RCC 7860 (cell line): ENCODE measurements around the gene INSIG1.
A peak's percentile ranks its signal among the peaks of the same experiment; 100 is the strongest.

Experiments used
- DNase-seq: peaks from one replicate; pipeline ENCODE4 v3.0.0-alpha.2; 2015; ENCODE audit warnings: low spot score
- FAIRE-seq: peaks from 2 replicates; lab custom pipeline; 2012; peaks lifted over from hg19 to GRCh38; lab: Jason Lieb, UNC

The INSIG1 gene

GRCh38 chr7:155344618-155345433 is 47.1 kb downstream of the INSIG1 start:
- DNase-seq (peak; percentile 62), FAIRE-seq (no peak)

GRCh38 chr7:155345490-155345889 is 47.8 kb downstream of the INSIG1 start:
- no peak for DNase-seq
- FAIRE-seq, result no peak

DNA sequence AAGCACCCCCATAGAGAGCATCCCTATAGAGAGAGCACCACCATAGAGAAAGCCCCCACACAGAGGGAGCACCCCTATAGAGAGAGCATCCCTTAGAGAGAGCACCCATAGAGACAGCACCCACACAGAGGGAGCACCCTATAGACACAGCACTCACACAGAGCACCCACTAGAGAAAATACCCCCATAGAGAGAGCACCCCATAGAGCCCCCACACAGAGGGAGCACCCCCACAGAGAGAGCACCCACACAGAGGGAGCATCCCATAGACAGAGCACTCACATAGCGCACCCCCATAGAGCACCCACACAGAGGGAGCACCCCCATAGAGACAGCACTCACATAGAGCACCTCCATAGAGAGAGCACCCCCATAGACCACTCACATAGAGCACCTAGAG is 48.6 kb downstream of the INSIG1 start:
- DNase-seq, result no peak
- FAIRE-seq, result no peak

- FAIRE-seq, result no peak
- DNase-seq, result no peak
Observed at GRCh38 chr7:155348806-155349205, 51.1 kb downstream of the INSIG1 start.

DNA sequence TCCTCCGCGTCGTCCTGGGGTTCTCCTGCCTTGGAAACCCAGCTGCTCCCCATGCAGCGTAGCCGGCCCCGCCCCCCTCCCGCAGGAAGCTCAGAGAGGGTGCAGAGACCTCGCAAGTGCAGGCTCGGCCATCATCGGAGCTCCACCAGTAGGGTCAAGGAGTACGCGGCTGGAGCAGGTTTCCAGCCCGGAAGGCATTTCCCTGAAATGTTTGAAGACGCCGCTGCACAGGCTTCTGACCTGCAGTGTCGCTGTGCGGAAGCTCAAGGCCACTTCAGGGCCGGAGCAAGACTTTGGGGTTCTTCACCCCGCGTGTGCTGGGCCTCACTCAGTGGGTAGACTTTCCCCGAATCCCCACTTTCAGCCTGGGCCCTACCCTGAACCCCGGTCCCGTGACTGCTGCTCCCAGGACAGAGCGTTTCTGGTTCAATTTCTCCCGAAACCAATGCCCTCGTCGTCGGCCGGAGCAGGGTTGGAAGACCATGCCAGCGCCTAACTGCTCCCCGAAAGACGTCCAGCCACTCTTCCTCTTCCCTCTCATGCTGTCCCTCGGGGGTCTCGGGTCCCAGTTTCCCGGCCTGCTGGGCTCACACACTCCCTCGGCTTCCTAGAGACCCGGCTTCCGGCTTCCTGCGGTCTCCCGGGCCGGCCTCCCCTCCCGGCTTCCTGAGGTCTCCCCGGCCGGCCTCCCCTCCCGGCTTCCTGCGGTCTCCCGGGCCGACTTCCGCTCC is 52.1 kb downstream of the INSIG1 start:
- no peak for DNase-seq
- no peak for FAIRE-seq

- DNase-seq (no peak), FAIRE-seq (no peak)
Observed at GRCh38 chr7:155351120-155351870, 53.6 kb downstream of the INSIG1 start.

DNA sequence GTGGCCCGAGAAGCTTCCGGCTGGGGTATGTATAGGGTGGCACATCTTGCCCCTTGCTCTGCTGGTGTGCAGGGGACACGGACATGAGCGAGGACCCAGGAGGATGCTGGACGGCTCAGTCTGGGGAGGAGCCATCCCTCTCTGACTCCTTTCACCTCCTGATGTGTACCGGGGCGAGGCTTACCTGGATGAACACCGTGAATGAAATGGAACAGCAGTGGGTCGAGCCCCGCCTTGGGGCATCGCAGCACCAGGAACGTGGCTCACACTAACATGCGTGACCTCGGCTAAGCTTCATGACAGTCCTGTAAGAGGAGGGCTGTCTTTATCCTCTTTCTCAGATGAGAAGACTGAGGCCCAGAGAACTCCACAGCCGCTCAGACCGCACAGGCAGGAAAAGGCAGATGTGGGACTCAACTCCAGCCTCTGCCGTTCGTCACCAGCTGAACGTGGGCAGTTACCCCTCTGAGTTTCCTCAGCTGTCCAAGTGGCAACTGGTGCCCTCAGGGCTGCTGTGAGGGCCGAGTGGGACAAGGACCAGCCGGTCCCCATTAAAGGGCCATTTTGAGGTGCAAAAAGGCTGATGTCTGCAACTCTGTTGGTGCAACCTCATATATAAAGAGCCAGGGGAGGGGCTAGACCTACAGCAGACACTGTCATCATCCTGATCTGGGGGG is 54.5 kb downstream of the INSIG1 start:
- no peak for FAIRE-seq
- DNase-seq, result no peak

DNA sequence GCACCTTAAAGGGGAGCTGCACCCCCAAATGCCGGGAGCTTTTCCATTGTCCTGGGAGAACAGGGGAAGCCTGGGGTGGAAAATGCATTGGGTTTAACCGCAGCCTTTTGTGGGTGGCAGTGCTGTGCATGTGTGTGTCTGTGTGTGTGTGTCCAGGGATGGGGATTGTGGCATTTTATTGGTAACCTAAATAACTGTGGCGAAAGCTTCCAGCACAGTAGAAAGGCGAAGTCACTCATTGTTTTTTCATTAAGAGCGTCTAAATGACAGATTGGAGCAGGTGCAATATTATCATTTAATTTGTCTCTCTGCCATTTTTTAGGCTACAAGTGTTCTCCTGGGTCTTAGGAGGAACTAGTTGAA is 55.1 kb downstream of the INSIG1 start:
- DNase-seq (no peak), FAIRE-seq (no peak)

GRCh38 chr7:155353256-155353897 is 55.7 kb downstream of the INSIG1 start:
- DNase-seq, result no peak
- FAIRE-seq, result no peak

GRCh38 chr7:155354371-155355048 is 56.8 kb downstream of the INSIG1 start:
- no peak for FAIRE-seq
- no peak for DNase-seq

- no peak for FAIRE-seq
- DNase-seq, result no peak
Observed at GRCh38 chr7:155355176-155355575, 57.5 kb downstream of the INSIG1 start.

GRCh38 chr7:155355745-155356144 is 58.1 kb downstream of the INSIG1 start:
- no peak for DNase-seq
- no peak for FAIRE-seq

DNA sequence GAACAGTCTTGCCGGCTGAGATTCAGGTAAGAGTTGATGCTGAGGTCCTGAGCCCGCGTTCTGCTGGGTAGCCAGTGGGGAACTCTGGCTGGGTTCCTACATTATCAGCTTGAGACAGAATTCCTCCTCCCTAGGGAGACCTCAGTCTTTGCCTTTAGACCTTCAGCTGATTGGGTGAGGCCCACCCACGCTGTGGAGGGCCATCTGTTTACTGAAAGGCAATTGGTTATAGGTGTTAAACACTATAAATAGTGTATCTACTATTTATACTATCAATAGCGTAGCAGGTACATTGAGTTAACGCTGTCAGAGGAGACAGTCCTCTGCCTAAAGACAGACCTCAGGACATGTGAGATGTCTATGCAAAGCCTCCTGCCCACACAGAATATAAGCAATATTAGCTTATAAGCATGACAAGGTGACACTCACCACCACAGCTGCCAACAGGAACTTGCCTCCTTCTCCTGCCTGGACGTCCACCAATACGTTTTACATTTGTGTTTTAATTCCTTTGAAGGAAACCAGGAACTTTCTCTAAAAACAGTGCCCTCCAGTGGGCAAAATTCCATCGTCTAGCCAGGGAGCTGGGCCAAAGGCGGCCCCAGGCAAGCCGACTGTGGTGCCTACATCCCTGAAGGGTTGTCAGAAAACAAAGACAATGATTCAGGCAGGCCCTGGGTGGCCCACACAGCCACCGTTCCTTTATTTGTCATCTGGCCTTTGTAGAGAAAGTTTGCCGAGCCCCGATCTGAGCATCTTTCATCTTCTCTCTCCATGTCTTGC is 58.8 kb downstream of the INSIG1 start:
- FAIRE-seq (no peak), DNase-seq (peak; percentile 18)

- FAIRE-seq (no peak), DNase-seq (no peak)
Observed at GRCh38 chr7:155357573-155358041, 59.9 kb downstream of the INSIG1 start.

DNA sequence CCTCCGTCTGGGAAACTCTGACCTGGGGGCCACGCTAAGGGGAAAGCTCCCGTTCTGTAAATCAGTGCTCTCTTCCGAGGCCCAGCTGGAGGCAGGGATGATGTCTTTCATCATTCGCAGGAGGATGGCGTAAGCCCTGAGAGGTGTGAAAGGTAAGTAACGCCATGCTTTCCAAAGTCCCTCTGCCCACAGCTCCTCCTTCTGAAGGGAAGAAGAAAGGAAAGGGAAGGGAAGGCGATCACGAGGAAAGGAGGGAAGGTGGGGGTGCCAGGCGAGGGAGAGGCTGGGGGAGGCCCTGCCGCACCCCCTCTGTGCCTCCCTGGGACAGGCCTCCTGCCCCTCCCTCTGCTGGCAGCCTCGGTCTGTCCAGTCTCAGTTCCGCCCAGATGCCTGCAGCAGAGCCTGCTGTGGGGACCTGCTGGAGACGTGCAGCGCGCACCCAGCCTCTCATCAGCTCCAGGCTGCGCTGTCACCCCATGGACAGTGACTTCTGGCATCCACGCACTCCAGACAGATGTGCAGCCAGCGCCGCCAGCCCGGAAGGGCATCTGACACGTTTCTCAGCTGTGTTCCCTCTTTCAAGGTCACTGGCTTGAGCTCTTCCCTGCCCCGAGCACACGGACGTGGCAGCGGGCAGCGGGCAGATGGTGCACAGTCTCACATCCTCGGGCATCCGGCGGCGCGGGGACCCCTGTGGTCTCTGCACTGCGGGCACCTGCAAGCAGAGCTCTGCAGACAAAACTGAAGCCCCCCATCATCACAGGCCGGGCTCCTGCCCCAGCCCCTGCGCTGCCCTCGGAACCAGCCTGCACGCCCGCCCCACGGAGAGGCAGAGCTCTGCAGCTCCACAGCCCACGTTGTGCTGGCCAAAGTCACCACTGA is 60.6 kb downstream of the INSIG1 start:
- FAIRE-seq (no peak), DNase-seq (no peak)

DNA sequence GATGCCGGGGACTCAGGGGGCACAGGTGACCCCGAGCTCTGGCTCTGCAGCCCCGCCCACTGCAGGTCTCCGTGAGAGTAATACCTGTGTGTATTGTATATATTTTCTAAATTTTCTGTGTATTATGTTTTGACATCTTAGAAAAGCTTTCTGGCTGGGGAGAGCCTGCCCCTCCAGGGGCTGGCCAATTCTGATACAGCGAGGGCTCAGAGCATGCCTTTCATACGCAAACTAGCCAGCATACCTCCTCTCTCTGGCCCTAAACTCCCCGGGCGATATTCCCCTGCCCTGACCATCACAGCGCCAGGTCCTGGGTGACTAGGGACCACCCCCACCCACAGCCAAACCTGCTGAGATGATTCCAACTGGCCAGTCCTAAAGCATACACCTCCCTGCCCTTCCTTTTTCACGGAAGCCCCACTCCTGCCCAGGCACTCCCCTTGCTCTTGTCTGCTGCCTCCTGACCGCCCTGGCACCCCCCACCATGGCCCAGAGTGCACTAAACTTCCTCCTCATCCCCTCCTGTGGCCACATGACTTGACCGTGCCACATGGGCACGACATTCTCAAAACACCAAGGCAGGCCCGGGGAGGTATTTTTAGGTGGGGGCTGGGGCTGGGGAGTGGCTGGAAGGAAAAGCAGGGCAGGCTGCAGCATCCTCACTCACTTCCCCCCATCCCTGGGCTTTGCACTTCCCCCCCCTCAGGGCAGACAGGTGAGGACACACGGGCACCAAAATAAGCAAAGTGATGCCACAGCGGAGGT is 61.5 kb downstream of the INSIG1 start:
- FAIRE-seq (no peak), DNase-seq (no peak)
